OCI-M2 (cell line): Measurements from ENCODE around the gene DUSP22.

ENCODE experiments used
- DNase-seq: peaks from one replicate; lab custom pipeline; 2025; ENCODE audit not compliant: unreplicated experiment; lab: John Stamatoyannopoulos, UW

DUSP22 gene

DNA sequence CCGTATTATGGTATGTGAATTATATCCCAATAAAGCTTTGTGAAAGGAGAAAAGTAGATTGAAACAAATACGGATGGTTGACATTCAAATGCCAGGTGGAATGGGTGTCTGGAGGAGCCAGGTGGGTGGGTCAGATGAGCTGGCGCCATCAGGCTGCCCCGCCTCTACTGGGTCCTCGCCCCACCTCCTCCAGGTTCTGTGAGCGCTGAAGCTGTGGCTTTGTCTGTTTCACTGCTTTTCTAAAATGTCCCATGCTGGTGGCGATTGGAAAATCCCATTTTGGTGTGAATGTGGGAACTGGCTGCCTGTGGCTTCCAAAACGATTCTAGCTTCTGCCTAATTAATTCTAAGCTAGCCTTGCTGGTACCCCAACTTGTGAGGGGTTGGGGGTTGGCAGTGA, 16.5 kb downstream of the DUSP22 start:
- DNase-seq, result no peak

GRCh38 chr6:309947-310346, 17.7 kb downstream of the DUSP22 start:
- no peak for DNase-seq

GRCh38 chr6:310671-311070, 18.4 kb downstream of the DUSP22 start:
- no peak for DNase-seq

DNA sequence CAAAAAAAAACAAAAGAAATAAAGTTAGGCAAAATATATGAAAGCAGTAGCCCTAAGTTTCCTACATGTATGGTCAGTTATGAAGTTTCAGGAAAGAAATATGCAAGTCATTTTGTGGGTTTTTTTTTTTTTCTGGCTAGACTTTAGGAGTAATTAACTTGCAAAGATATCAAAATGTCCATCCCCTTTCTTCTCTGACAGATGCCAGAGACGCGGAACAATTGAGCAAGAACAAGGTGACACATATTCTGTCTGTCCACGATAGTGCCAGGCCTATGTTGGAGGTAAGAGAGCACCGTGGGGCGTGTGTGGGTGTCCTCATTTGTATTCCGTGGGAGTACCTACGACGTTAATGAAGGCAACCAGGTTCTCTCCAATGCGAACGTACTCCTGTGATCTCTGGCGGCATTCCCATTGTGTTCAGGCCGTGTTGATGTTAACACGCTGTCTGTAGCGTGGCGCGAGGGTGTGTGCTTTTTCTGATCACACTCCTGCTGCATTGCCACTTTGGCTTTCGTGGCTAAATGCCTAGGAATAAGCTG, 19.5 kb downstream of the DUSP22 start:
- DNase-seq, result no peak

DNA sequence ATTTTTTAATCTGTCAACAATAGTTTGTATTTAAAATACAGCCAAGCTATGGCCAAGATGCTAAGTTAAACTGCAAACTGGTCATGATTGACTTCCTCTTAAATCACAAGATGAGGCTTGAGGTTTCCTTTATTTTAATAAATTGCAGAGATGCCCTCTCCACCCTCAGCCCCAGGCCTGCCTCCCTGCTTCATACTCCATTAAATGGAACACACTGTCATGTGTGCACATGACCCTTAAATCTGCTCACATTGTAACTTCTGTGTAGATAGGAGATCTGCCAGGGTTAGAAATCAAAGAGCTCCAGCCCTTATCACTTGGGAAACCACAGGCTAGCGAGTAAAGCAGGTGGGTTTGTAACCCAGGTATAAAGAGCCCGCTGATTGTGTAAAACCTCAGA, 20.8 kb downstream of the DUSP22 start:
- DNase-seq, result no peak

DNA sequence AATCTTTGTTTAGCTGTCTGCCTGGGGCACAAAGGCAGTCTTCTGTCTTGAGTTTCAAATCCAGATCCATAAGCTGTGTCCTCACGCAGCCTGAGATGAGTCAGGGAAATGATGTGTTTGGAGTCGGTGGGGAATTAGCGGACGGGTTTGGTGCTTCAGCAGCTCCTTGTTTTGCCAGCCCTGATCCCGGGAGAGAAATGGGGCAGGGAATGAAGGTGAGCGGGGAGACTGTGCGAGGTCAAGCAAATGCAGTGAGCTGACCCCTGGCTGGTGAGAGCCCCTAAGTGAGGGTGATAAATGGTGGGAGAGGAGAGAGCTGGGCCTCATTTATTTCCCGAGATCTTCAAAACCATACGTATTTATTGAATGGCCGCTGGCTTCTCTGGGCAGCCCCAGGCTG, 21.6 kb downstream of the DUSP22 start:
- no peak for DNase-seq

DNA sequence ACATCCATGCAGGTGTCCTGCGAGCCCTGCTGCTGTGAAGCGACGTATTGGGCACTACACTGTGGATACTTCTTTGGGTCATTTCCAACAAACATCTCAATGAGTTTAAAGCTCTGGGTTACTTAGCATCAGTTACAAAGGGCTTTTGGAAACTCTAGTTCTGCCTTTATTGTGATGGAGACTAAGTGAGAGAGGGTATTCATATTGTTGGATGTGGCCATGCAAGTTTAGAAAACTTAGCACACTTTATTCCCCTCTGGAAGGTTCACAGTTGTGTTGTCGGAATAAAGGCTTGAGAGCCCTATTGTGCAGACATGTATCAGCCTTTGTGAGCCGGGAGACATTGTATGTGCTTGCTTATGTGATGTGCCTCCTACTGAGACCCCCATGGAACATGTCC, 22.1 kb downstream of the DUSP22 start:
- no peak for DNase-seq

DNA sequence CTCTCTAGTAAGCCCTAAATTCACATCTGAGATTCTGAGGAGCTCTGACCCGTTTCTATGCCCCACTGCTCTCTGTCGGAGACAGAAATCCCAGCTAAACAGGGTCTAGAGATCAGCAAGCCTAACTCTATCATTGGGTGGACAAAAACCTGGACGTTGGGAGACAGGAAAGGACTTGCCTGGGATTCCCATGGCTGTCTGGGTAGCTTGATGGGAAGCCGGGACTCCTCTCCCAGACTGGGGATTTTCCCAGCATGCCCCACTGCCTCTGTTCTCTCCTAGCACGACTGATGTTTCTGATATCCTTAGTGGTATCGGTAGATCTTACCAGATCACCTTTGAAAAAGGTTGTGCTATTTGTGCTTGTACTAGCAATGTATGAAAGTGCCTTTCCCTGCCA, 22.9 kb downstream of the DUSP22 start:
- no peak for DNase-seq

DNA sequence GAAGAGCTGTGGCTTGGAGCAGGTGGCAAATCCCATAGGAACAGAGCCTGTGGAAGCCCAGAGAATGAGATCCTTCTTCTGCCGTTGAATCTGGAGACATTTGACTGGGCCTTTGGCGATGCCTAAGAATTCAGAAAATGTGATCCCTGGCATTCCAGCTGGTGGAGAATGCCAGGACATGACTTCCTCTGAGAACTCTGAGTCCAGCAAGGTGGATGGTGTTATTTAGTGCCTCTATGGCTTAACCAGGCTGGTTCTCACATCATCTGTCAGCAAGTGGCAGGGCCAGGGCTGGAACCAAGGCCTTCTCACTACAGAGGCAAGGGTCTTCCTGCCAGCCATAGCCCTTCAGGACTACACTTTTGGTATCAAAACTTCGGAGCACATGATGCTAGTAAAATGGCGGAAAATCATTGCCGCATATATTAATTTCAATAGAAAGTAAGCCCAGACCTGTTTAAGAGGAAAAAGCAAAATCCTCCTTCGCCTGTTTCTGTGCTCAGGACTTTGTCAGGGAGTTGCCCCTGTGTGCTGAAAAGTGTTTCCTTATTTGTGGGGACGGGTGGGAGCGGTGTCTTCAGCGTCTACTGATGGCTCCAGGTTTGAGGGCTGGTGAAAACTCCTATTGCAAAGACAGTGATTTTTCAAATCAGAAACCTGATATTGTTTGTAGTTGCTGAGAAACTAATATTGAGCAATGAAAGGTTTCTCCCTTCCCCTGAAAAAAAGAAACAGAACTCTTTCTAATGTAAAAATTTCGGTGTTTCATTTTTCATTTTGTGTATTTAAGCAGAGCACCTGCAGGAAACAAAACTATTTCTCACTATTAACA, 23.9 kb downstream of the DUSP22 start:
- no peak for DNase-seq

DNA sequence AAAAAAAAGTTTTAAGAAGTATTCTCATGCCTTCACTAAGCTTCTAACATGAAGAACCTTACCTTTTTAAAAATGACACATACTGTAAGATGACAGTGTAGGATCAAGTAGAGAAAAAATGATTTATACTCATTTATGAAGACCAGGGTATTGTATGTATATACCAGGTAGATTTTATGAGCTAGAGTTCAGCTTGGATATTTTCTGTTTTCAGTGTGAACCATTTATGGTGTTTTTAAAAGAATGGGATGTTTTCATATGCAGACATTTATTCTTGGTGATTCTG, 24.4 kb downstream of the DUSP22 start:
- DNase-seq, result no peak

- DNase-seq, result no peak
These were observed 24.8 kb downstream of the DUSP22 start for GRCh38 chr6:317060-317447.

- no peak for DNase-seq
These were observed 25.3 kb downstream of the DUSP22 start for GRCh38 chr6:317448-318144.

- no peak for DNase-seq
These were observed 26.1 kb downstream of the DUSP22 start for GRCh38 chr6:318243-318890.

DNA sequence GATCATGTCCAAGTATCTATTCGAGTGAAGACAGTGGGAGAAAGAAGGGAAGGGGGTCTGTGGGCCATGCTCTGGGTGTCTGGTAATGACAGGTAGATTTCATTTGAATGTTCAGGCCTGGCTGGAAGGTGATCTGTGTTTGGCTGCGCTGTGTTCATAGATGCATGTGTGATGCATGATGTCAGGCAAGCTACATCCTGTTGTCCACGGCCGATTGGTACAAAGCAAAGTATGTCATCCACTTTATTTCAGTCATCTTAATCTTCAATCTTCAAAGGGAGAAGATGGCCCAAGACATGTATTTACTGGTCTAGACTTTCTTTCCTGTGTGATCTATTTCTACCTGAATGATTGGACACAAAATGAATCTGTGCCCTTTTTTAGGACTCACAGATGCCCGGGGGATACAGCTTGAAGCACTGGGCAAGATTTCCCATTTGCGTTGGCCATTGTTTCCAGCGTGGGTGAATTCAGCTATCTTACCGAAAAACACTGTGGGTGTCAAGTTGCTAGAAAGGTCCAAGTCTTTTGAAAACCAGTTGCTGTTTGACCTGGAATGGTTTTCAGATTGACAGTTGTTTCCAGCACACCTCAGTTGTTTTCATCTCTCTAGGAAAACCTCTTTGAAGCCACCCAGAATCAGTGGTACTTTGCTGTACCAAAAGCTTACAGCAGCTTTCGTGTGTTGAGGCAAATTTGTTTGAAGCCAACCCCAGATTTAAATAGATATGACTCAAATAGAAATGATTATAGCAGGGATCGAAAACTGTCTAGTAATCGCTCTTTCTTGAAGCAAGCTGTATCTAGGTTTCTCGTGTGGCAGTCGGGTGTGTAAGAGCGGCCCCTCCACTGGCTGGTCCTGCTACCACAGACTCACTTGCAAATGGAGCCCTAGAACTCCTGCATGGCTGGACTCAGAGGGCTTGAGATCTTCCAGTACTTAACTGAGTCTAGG, 27.2 kb downstream of the DUSP22 start:
- DNase-seq, result no peak

- DNase-seq, result no peak
These were observed 28.3 kb downstream of the DUSP22 start for GRCh38 chr6:320351-321157.

DNA sequence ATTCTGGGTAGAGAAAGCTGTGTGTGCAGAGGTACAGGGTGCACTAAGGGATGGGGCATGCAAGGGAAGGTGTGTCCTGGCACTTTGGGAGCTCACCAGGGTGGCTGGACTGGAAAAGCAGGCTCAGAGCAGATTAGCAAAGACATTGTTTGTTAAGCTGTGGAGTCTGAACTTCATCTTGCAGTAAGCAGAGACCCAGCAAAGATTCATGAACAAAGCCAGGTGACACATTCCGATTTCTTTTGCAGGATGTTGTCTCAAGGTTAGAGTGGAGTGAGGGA, 28.8 kb downstream of the DUSP22 start:
- no peak for DNase-seq

GRCh38 chr6:321536-322258, 29.4 kb downstream of the DUSP22 start:
- no peak for DNase-seq

- no peak for DNase-seq
These were observed 30.1 kb downstream of the DUSP22 start for GRCh38 chr6:322259-322930.
